Endometrial microvascular endothelial cells (primary cell): ENCODE data around the gene SPINK5. TPM values are rescaled to one million over a fixed set of nuclear protein-coding genes. Genes with fewer than 3 reads are reported as not detected.

Experiments used
- in situ Hi-C: cut with HindIII; loops from 2 replicates; pipeline ENCODE4 v1.10.0; 2017; ENCODE audit warnings: low sequenced_read_pairs, low pct_unique_long_range_greater_than_20kb; ENCODE audit errors: inconsistent ontology term
- total RNA-seq: library from RNA; depleted of rRNA; stranded (reverse); fragments of >200 nt; gene quantifications from one replicate; pipeline ENCODE4 v1.2.3, GENCODE V29; 2015; ENCODE audit errors: inconsistent ontology term

SPINK5 gene
- total RNA-seq, 1 donor from 2014 or later, result not detected

DNA sequence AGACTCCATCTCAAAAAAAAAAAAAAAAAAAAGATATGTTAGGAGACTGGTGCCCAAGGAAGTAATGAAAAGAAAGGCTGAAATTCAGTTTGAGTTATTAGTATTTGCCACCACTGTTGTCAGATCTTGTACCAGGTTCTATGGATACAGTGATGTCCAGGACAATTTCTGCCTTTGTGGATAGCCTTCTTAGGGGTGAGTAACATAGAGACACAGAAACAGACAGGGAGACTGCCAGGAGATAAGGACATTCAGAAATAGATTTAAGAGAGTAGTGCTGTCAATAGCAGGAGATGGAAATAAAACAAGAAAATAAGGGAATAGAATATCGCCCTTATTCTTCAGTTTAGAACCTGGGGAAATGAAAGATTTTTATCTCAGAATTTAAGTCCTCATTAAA lies 98.3 kb downstream of the SPINK5 start:
- in situ Hi-C loops, result no loop called here

- in situ Hi-C loops, result no loop called here
Observed at GRCh38 chr5:148163345-148163744, 99.6 kb downstream of the SPINK5 start.

DNA sequence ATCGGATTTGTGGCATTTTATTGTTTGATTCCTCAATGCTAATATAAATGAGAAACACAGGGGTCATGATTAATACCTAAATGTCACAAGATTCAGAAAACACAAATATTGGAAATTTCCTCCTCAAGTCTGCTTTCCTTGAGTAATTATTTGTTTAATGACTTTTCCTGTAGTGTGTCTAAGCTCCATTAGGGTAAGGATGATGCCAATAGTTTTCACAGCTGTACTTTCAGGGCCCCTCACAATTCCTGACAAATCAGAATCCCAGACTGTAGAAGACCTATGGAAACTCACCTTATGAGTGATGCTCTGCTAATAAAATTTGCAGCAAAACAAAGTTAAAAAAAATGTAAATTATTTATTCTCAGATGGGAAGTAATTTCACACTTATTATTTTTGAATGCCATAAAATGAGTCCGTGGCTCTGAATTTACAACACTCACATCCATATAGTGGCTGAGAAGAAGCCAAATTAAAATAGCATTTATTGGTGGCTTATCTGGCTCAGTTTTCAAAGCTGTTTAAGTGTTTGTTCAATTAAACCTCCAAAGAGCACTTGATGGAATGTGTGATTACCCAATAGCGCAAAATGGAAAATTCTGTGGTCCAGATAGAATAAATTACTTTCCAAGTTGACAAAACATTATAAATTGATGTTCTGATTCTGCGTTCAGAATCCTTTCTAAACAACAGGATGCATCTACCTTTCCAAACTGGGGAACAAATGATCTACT lies 102.9 kb downstream of the SPINK5 start:
- in situ Hi-C loops, result no loop called here

DNA sequence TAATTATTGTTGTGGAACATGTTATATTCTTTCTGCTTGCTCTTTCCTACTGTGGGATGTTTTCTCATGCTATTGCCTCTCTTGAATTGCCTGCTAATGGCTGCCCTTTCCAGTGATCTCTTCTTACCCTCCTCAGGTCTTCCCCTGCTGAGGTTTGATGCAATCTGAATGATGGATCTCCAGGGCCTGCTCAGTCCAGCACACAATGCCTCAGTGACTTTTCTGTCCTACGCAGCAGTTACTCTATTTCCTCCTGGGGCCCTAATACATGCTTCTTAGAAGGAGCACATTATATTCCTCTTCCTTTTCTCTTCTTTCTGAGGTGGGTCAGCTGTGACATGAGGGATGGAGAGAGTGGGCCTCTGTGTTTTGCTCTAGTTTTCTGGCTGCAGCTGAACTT lies 104.5 kb downstream of the SPINK5 start, which contains the start of gene SPINK14:
SPINK14 (plus strand) TSS at position 301 of the 400 bp plus-strand sequence. CDS start 1,187 bp downstream, outside the sequence.
- in situ Hi-C loops, result no loop called here

- in situ Hi-C loops, result no loop called here
Observed at GRCh38 chr5:148172377-148172776, 108.6 kb downstream of the SPINK5 start.

GRCh38 chr5:148176480-148176879 lies 112.7 kb downstream of the SPINK5 start:
- in situ Hi-C loops, result loop anchor here (25.0 kb wide), 1 partner anchor 236 kb away; no protein-coding TSS in a partner anchor

DNA sequence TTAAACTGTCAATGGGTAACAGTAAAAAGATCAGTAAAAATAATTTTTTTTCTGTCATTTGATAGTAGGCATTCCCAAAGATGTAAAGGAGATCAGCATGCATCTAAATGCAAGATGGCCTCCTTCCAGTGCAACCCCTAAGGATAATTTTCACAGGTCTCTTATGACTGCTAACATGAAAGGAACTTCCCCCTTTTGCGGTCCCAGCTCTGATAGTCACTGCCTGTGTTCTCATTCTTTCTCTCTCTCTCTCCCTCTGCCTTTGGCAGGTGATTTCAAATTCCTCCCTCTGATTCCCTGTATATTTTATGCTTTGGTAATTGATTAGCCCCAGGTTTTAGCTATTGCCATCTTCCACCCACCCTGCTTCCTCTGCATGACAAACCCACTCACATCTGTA lies 113.4 kb downstream of the SPINK5 start:
- in situ Hi-C loops, result loop anchor here (25.0 kb wide), 1 partner anchor 235 kb away; no protein-coding TSS in a partner anchor

DNA sequence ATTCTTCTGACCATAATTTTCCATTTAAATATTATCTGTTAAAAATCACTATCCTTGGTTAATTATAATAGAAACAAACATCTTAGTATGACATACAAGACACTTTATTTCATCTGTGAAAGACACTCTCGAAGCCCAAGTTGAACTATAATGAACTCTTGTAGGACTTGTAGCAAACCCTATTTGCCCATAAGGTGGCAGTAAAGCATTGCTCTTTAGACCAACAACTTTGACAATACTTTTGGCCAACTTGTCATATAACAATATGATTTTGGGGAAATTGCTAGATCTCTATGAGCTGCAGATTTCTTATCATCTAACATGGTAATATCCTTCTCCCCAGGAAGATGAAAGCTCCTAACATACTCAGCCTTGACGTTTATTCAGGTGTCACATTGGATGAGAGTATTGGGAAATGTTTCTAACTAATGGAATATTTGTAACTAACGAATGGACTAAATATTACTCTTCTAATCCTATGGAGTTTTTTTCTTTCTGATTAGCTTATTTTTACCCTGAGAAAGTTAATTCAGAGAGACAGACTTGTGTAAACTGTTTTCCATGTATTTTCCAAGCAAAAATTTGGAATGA lies 115.5 kb downstream of the SPINK5 start:
- in situ Hi-C loops, result loop anchor here (25.0 kb wide), 1 partner anchor 233 kb away; no protein-coding TSS in a partner anchor

GRCh38 chr5:148186248-148187003 lies 122.6 kb downstream of the SPINK5 start:
- in situ Hi-C loops, result loop anchor here (25.0 kb wide), 1 partner anchor 226 kb away; no protein-coding TSS in a partner anchor

Other genes with a start within 250 kb of the SPINK5 start
- not detected for gene SPINK1, start 232.3 kb upstream of the SPINK5 start, total RNA-seq
- not detected for gene SCGB3A2, start 185.3 kb upstream of the SPINK5 start, total RNA-seq
- gene C5orf46, start 157.4 kb upstream of the SPINK5 start, total RNA-seq, result not detected
- not detected for gene SPINK14, start 104.6 kb downstream of the SPINK5 start, total RNA-seq
- not detected for gene SPINK6, start 139.1 kb downstream of the SPINK5 start, total RNA-seq
- not detected for gene MARCOL, start 174.5 kb downstream of the SPINK5 start, total RNA-seq
- gene SPINK13, start 204.8 kb downstream of the SPINK5 start, total RNA-seq, result not detected
- gene SPINK7, start 248.4 kb downstream of the SPINK5 start, total RNA-seq, result not detected